Panc1 (cell line): Measurements from ENCODE around the gene ADARB1.

Experiments used
- CTCF ChIP-seq: fragments of 450-650 bp; IDR thresholded peaks from 2 replicates; pipeline ENCODE4 v1.5.1; 2017; ENCODE audit warnings: mild to moderate bottlenecking
- POLR2AphosphoS5 ChIP-seq: IDR thresholded peaks from 2 replicates; pipeline ENCODE4 v1.6.1; 2012; ENCODE audit warnings: mild to moderate bottlenecking, low read depth, low read length, moderate library complexity
- REST ChIP-seq, 2 experiments: IDR thresholded peaks; 2 replicates each; pipeline ENCODE4 v1.6.1; 2011 to 2012; ENCODE audit warnings: low read depth in 2 of 2, control low read depth in 1 of 2, low read length in 1 of 2, mild to moderate bottlenecking in 1 of 2, moderate library complexity in 1 of 2; ENCODE audit not compliant: insufficient read depth in 1 of 2
- SIN3A ChIP-seq: IDR thresholded peaks from 2 replicates; pipeline ENCODE4 v1.6.1; 2012; ENCODE audit warnings: low read depth, mild to moderate bottlenecking, low read length, moderate library complexity, borderline replicate concordance; ENCODE audit not compliant: insufficient read depth
- TCF7L2 ChIP-seq: IDR thresholded peaks from 2 replicates; pipeline ENCODE4 v1.6.1; 2011; ENCODE audit warnings: mild to moderate bottlenecking, low read depth, low read length, inconsistent platforms

- TF ChIP-seq CTCF = no peak
- TF ChIP-seq POLR2AphosphoS5 = no peak
- no peak for TF ChIP-seq TCF7L2
- no peak for TF ChIP-seq REST (IDR thresholded peaks at IDR 0.05; ENCODE audit: insufficient read depth in 1 of 2, low read depth in 2 of 2, low read length in 1 of 2)
- no peak for TF ChIP-seq SIN3A
Measured at GRCh38 chr21:45178070-45178608, 103.8 kb downstream of the ADARB1 start.
